IMR-90 (cell line): ENCODE results near the gene HAO2.

Experiments
- MXI1 ChIP-seq: IDR thresholded peaks from 2 replicates; pipeline ENCODE4 v1.6.1; 2012; ENCODE audit warnings: low read depth, mild to moderate bottlenecking, low read length, moderate library complexity, borderline replicate concordance
- POLR2A ChIP-seq: IDR thresholded peaks from 2 replicates; pipeline ENCODE4 v1.6.1; 2012; ENCODE audit warnings: mild to moderate bottlenecking, low read depth, low read length
- RAD21 ChIP-seq: IDR thresholded peaks from 2 replicates; pipeline ENCODE4 v1.6.1; 2012; ENCODE audit warnings: low read length, improper control_type of control experiment
- RFX5 ChIP-seq: IDR thresholded peaks from 2 replicates; pipeline ENCODE4 v1.8.0; 2012; ENCODE audit warnings: low read depth, mild to moderate bottlenecking, low read length, moderate library complexity
- SMC3 ChIP-seq: fragments of 150-350 bp; IDR thresholded peaks from 2 replicates; pipeline ENCODE4 v1.6.1; 2016; ENCODE audit warnings: low read depth, mild to moderate bottlenecking, antibody characterized with exemption, low read length, moderate library complexity
- TF ChIP-seq, protein P1 (sequence below): conservative IDR thresholded peaks from 2 replicates; pipeline ENCODE4 v1.5.1; 2012; ENCODE audit warnings: mild to moderate bottlenecking, low read depth, low read length, improper control_type of control experiment

DNA sequence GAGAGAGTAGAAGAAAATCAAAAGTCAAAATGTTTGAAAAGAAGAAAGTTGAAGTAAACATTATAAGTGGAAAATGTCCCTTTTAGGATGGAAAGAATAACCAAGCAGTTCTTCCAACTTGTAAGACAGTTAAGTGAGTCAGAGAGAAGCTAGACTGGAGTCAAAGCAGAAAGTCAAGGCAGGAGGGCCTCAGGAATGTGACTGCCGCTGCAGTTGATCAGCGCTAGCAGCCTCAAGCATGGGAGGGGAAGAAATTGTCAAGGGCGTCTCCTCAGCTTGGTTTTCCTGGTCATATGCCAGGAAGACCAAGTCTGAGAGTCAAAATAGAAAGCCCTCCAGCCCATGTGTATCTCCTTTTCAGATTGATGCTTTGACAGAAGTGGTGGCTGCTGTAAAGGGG is 23.2 kb downstream of the HAO2 start:
- no peak for TF ChIP-seq POLR2A
- no peak for TF ChIP-seq RAD21
- no peak for TF ChIP-seq MXI1
- TF ChIP-seq, protein P1, sequence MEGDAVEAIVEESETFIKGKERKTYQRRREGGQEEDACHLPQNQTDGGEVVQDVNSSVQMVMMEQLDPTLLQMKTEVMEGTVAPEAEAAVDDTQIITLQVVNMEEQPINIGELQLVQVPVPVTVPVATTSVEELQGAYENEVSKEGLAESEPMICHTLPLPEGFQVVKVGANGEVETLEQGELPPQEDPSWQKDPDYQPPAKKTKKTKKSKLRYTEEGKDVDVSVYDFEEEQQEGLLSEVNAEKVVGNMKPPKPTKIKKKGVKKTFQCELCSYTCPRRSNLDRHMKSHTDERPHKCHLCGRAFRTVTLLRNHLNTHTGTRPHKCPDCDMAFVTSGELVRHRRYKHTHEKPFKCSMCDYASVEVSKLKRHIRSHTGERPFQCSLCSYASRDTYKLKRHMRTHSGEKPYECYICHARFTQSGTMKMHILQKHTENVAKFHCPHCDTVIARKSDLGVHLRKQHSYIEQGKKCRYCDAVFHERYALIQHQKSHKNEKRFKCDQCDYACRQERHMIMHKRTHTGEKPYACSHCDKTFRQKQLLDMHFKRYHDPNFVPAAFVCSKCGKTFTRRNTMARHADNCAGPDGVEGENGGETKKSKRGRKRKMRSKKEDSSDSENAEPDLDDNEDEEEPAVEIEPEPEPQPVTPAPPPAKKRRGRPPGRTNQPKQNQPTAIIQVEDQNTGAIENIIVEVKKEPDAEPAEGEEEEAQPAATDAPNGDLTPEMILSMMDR: no peak
- no peak for TF ChIP-seq SMC3
- no peak for TF ChIP-seq RFX5
